EL (cell line): ENCODE data around the gene TMED4.
"Not testable (repeated sequence)": the region's sequence is repeated elsewhere in the genome, so short reads cannot be mapped to it uniquely, and the experiment has no call there.

Experiments
- DNase-seq: peaks from one replicate; pipeline ENCODE4 v3.0.0-alpha.2; 2016

TMED4 gene

DNA sequence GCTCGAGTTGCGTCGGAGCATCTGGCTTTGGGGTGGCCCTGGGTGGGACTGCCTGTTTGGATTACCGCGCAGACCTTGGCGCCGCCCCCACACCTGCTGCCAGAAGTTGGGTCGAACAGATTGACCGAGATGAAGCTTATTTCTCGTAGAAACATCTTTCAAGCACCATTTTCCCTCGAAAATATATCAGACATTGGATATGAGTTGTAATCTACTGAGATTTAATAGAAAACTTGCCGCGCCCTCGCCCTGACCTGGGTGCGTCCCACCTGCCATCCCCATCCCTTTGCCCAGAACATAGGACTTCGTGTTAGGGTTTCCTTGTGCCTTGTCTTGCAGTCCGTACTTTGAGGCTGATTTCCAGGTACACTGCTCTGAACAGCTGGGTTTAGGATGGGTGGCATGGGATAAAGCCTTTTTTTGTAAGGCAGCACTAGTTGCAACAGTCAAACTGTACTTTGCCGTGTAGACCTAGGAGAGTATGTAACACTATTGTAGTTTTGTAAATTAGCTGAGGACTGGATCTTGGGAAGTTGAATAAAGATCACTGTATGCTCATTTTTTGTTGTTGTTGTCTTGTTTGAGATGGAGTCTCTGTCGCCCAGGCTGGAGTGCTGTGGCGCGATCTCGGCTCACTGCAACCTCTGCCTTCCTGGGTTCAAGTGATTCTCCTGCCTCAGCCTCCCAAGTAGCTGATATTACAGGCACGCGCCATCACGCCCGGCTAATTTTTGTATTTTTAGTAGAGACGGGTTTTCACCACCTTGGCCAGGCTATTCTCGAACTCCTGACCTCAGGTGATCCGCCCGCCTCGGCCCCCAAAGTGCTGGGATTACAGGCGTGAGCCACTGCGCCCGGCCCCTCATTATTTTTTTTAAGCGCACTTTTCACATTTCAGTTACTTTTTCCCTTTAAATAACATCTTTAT is 25.4 kb upstream of the TMED4 start:
- peak; percentile 8 for DNase-seq

DNA sequence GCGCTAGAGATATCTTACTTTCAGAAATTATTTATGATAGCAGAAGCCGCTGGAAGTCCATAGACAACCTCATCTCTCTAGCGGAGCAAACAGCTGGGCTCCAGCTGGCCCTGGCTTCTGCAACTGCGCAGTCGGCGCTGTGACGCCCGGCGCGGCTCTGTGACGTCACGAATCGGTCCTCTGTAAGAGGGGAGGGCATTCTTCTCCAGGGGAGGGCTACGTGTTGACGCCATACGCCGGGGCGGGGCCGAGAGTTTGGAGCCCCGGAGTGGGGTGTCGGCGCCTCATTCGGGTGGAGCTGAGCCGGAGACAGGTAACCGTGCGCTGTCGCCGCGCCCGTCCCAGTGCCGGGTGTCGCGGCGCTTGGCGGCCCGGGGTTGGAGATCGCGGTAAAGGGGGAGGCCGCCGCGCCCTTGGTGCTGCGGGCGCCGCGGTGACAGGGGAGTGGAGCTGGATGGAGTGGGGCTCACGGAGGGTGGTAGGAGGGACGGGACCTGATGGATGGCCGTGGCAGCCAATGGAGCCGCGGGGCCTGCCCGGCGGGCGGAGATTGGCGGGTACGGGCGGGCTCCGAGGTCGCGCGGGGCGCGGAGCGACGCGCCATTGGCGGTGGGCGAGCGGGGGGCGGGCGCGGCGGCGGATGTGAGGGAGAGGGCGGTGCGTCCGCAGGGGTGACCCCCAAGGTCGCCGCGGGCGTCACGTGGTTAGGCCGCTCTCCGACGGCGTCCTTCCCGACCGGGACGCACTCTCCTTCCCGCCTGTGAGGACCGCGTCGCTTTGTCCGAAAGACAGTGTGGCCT is 24.5 kb upstream of the TMED4 start, which contains the start of gene OGDH:
Gene OGDH, plus strand, starts transcription at position 287 of the 800 bp plus-strand sequence. CDS start 17,717 bp downstream, outside the sequence.
- peak; percentile 98 for DNase-seq

DNA sequence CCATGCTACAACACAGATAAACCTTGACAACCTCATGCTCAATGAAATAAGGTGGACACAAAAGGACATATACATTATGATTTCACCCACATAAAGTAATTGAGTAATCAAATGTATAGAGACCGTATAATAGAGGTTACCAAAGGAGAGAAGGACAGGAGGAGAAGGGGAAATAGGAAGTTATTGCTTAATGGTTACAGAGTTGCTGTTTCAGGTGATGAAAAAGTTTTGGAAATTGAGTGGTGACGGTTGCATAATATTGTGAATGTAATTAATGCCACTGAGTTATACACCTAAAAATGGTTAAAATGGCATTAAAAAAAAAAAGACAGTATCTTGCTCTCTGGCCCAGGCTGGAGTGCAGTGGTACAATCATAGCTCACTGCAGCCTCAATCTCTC is 22.9 kb upstream of the TMED4 start:
- no peak for DNase-seq

DNA sequence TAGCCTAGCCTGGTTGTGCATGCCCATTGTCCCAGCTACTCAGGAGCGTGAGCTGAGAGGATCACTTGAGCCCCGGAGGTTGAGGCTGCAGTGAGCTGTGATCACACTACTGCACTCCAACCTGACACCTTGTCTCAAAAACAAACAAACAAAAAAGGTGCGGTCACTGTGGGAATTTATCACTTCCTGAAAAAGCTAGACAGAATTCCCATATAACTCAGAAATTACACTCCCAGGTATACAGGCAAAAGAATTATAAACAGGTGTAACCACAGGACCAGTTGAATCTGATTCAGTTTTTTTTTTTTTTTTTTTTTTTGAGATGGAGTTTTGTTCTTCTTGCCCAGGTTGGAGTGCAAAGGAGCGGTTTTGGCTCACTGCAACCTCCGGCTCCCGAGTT is 21.2 kb upstream of the TMED4 start:
- no peak for DNase-seq

DNA sequence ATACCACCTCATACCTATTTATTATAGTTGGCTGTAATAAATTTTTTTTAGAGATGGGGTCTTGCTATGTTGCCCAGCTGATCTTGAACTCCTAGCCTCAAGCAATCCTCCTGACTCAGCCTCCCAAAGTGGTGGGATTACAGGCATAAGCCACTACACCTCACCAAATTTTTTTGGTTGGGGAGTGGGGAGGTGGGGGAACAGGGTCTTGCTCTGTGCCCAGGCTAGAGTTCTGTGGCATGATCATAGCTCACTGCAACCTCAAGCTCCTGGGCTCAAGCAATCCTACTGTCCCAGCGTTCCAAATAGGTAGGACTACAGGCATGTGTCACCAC is 20.5 kb upstream of the TMED4 start:
- no peak for DNase-seq

DNA sequence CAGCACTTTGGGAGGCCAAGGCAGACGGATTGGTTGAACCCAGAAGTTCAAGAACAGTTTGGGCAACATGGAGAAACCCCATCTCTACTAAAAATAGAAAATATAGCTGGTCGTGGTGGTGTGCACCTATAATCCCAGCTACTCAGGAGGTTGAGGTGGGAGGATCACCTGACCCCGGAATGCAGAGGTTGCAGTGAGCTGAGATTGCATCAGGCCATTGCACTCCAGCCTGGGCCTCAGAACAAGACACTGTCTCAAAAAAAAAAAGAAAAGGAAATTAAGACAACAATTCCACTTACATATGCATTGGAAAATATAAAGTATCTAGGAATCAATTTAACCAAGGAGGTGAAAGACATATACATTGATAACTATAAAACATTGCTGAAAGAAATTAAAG is 17.2 kb upstream of the TMED4 start:
- DNase-seq, result no peak

DNA sequence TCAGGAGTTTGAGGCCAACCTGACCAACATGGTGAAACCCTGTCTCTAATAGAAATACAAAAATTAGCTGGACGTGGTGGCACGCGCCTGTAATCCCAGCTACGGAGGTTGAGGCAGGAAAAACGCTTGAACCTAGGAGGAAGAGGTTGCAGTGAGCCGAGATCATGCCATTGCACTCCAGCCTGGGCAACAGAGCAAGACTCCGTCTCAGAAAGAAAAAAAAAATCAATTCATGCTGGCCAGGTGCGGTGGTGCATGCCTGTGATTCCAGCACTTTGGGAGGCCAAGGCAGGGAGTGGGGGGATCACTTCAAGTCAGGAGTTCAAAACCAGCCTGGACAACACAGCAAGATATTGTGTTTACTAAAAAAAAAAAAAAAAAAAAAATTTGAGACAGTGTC is 15.2 kb upstream of the TMED4 start:
- not testable (repeated sequence) for DNase-seq

DNA sequence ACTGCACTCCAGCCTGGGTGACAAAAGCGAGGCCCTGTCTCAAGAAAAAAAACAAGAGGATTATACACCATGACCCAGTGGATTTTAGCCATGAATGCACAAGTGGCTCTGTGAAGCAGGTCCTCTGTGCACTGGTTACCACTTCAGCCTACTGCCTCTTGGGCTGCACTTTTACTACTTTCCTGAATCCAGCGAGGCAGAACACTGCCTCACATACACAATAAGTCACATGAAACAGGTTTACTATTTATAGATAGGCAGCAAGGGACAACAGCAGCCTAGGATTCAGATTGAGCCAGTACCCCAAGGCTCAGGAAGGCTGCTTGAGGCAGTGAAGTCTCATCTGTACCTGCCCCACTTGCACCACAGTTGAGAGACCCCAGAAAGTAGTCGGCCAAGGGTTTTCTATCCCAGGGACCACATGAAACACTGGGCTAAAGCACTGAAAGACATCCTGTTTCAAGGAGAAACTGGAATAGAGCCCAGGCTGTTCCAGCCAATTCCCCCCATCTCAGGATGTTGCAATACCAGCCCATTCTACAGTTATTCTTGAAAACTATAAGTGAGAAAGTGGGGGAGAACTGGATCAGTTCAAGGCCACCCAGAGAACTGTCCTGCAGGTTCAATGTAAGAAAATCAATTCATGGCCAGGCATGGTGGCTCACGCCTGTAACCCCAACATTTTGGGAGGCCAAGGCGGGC is 14.1 kb upstream of the TMED4 start:
- DNase-seq, result no peak

DNA sequence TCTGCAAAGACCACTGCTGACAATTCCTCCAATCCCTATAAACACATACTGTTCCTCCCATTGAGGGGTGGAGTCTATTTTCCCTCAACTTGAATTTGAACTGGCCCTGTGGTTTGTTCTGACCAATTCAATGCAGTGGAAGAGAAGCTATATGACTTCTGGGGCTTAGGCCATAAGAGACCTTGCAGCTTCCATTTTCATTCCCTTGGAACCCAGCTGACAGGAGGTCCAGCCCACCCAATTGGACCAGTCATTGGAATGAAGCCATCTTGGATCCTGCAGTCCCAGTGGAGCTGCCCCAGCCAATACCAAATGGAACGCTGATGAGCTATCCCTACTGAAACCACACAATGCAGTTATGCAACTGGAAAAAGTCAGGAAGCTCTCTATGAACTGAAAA is 8.9 kb upstream of the TMED4 start:
- no peak for DNase-seq

DNA sequence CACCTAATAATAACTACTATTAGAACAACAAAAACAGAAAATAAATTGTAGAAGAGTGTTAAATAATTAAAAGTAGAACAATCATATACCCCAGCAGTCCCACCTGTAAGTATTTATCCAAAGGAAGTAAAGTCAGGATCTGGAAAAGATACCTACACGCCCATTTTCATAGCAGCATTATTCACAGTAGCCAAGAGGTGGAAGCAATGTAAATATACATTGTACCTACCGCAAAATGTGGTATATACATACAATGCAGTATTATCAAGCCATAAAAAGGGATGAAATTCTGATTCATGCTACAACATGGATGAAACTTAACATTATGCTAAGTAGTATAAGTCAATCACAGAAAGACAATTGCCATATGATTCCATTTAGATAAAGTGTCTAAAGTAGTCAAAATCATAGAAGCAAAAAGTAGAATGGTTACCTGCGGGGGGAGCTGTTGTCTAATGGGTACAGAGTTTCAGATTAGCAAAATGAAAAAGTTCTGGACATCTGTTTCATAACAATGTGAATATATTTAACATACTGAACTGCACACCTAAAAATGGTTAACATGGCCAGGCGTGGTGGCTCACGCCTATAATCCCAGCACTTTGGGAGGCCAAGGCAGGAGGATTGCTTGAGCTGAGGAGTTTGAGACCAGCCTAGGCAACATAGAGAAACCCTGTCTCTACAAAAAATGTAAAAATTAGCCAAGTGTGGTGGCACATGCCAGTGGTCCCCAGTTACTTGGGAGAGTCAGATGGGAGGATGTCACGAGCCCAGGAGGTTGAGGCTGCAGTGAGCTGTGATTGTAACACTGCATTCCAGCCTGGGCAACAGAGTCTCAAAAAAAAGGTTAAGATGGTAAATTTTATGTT is 6.0 kb upstream of the TMED4 start:
- peak; percentile 62 for DNase-seq

DNA sequence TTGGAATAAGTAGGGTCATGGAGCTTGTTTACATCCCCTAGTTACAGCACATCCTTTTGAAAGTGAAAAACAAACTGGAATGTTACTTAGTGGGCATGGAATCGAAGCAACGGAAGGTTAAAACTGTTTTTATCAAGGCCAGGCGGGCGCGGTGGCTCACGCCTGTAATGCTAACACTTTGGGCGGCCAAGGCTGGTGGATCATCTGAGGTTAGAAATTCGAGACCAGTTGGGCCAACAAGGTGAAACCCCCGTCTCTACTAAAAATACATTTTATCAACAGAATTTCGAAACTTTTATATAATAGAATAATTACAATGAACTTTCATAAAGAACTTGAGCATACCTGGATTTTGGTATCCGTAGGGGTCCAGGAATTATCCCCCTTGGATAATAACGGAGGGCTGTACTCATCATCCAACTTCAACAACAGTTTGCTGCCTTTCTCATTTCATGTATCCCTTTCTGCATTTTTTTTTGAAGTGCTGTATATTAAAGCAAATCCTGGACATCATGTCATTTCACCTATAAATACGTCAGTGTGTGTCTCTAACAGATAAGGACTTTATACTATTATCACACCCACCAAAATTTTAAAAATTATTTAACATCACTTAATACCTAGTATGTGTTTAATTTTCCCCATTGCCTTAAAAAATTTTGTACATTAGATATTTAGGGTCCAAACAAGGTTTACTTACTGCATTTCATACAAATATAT is 1.3 kb upstream of the TMED4 start:
- no peak for DNase-seq

DNA sequence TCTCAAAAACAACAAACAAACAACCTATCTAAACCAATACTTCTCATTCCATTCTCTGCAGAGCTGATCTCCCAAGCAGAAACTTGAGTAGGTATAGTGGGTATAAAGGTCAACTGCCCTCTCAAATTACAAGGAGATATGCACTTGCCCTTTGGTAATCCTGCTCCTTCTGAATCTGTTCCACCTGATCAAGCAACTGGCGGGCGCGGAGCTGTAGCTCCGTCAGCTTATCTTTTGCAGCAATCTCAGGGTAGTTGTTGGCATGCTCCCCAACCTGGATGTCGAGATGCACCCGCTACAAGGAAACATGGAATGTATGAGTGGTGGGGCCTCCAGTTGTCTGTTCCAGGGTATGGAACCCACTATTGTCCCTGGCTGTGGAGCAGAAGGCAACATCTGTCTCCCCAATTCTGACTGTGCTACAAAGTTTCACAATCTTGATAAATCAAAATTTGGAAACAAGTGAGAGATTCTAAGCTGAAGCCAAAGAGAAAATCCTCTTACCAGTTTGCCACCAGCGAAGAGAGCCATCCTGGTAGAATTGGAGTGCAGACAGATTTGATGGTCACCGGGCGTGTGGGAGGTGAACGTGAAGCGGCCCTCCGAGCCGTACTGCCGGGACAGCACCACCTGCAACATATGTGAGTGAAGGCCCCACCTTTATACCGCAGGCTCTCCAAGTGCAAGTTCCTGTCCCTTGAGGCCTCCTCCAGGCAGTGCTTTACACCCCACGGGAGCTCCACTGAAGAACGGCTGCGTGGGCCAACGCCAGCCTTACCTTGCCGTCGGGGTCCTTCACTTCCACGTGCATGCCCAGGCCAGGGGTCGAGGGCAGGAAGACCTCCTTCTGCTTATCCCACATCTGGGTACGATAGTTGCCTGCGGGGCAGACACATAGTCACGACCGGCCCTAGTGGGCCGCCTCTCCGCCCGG is 819 bp downstream of the TMED4 start:
- peak; percentile 9 for DNase-seq

DNA sequence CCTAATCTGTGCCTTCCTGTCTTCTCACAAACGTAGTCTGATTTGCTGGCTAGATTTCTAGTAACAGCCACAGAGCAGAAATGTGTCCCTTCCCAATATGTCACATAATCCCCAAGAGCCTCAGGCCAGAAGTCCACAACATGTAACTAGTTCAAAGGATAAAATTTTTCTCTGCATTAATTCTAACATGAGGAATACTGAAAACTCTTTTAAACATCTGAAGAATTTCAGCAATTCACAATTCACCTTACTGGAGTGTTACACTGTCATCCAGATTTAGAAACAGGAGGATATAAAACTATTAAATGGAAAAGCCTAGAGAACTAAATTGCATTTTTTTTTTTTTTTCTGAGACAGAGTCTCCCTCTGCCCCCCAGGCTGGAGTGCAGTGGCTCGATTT is 5.8 kb downstream of the TMED4 start:
- DNase-seq, result no peak

DNA sequence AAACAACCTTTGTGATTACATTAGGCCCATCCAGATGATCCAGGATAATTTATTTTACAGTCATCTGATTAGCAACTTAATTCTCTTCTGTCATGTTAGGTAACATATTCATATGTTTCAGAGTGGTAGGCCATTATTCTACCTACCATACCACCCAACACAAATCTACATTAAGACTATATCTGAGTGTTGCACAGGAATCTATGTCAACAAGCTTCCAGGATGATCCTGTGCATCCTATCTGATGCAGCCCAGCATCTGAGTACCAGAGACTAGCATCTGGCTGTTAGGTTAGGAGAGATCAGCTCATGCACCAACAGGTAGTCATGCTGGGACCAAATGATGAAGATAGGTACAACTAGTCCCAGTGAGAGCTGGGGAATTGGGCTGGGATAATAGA is 7.0 kb downstream of the TMED4 start:
- no peak for DNase-seq

DNA sequence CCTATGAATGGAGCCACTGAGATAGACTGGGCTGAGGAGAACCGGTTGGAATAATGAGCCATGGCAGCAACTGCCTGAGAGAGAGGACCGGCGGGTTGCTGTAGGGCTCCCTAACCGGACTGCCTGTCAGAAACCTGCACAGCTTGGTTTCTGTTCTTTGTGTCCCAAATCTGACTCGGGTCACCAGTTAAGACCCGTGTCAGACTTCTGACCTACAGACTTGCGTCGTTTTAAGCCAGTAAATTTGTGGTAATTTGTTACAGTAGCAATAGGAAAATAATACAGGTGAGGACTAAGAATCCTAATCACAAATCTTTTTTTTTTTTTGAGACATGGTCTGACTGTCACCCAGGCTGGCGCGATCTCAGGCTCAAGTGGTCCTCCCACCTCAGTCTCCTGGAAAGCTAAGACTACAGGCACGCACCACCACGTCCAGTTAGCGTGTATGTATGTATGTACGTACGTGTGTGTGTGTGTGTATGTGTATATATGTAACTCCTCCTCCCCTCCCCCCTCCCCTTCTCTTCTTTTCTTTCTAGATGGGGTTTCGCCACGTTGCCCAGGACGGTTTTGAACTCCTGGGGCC is 7.7 kb downstream of the TMED4 start:
- DNase-seq, result no peak

DNA sequence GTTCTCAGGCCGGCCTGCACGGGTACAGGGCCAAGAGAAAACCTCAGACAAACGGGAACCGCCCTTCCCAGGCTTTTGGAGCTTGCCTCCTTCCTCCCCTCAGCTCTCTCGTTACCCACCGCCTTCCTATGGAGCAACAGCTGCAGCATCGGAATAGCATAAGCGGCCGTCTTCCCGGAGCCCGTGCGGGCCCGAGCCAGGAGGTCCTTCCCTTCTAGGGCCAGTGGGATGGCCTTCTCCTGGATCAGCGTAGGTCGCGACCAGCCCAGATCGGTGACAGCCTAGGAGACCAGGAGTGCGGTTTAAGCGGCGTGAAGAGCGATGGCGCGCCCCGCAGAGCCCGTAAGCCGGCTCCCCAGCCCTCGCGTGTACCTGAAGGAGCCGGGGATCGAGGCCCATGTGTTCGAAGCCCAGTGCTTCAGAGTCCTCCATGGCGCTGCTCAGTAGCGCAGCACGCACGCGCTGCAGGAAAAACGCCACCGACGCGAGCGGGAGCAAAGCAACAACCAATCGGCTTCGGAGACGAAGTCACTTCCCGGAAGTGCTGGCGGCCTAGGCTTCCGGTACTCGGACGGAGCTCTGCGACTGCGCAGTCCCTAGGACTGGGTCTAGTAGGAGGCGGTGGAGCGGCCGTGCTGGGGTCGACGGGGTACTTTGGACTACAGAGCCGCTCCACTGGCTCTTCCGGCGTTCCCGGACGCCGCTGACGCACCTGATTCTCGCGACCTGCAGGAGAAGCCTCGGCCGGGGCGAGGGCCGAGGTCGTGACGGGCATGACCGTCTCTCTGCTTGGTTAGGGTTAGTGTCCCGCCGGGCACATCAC is 8.4 kb downstream of the TMED4 start, which contains the start of gene DDX56:
Gene DDX56, minus strand, starts transcription at position 445 of the 823 bp plus-strand sequence. Its CDS starts 13 bp downstream, at position 432.
- peak; percentile 94 for DNase-seq

DNA sequence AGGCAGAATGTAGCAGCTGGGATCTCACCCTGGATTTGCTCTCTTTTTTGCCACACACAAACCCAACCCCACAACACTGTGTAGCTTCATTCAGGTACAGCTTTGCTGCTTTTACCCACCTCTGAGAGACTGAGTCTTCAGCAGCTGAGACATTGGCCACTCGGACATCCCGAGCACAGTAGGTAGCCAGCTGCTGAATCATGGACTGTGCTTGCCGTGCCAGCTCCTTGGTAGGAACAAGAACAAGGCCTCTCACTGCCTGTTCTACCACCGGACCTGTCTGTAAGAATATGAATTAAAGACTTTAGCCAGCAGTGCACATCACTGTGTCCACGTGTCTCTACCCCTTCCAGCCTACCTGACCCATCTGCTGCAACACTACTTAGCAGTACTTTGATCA is 9.3 kb downstream of the TMED4 start:
- DNase-seq, result no peak

DNA sequence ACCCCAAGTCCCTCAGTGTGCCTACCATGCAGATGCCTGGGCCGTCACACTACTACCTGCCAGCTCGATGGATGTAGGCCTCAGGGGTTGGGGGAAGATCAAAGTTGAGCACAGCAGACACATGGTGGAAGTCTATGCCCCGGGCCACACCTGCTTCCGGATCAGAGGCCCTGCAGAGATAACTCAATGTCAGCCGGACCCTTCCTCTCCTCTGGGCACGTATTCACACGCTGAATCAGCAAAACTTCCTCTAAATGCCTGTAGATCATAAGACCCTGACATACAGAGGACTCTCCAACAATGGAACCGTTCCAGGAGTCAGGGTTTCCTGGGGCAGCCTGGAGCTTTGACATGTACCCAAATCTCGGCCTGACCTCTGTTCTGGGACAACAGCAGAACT is 12.1 kb downstream of the TMED4 start:
- no peak for DNase-seq
